Measurements from ENCODE around the gene TRIM54.

TRIM54 gene

GRCh38 chr2:27255660-27256059, 26.6 kb upstream of the TRIM54 start:
- DNase-seq (ENCODE audit: low read depth): no peak
- no peak for TF ChIP-seq CTCF (IDR thresholded peaks at IDR 0.05; ENCODE audit: insufficient read depth, low read depth, low read length, missing control alignments)
- no peak overlapping the region for H3K4me3 ChIP-seq (ENCODE audit: low read depth, low read length)

GRCh38 chr2:27256855-27257454, 25.3 kb upstream of the TRIM54 start:
- no peak for TF ChIP-seq CTCF (IDR thresholded peaks at IDR 0.05; ENCODE audit: insufficient read depth, low read depth, low read length, missing control alignments)
- DNase-seq (ENCODE audit: low read depth): no peak
- H3K4me3 ChIP-seq (ENCODE audit: low read depth, low read length): no peak overlapping the region

- no peak overlapping the region for H3K4me3 ChIP-seq (ENCODE audit: low read depth, low read length)
- no peak for DNase-seq (ENCODE audit: low read depth)
- no peak for TF ChIP-seq CTCF (IDR thresholded peaks at IDR 0.05; ENCODE audit: insufficient read depth, low read depth, low read length, missing control alignments)
Observed at GRCh38 chr2:27258051-27258450, 24.2 kb upstream of the TRIM54 start.

- DNase-seq (ENCODE audit: low read depth): no peak
- H3K4me3 ChIP-seq (ENCODE audit: low read depth, low read length): no peak overlapping the region
- TF ChIP-seq CTCF (IDR thresholded peaks at IDR 0.05; ENCODE audit: insufficient read depth, low read depth, low read length, missing control alignments): no peak
Observed at GRCh38 chr2:27261241-27261925, 20.8 kb upstream of the TRIM54 start.

- no peak for DNase-seq (ENCODE audit: low read depth)
- no peak overlapping the region for H3K4me3 ChIP-seq (ENCODE audit: low read depth, low read length)
- no peak for TF ChIP-seq CTCF (IDR thresholded peaks at IDR 0.05; ENCODE audit: insufficient read depth, low read depth, low read length, missing control alignments)
Observed at GRCh38 chr2:27261926-27262298, 20.3 kb upstream of the TRIM54 start.

- DNase-seq (ENCODE audit: low read depth): peak; percentile 71
- H3K4me3 ChIP-seq (ENCODE audit: low read depth, low read length): peak within 1 kb of the TSS; percentile 50
- no peak for TF ChIP-seq CTCF (IDR thresholded peaks at IDR 0.05; ENCODE audit: insufficient read depth, low read depth, low read length, missing control alignments)
Observed at GRCh38 chr2:27262379-27263286, 19.6 kb upstream of the TRIM54 start, which contains the start of gene SLC30A3. Gene SLC30A3 (minus strand): TSS chr2:27263047. CDS start chr2:27262906, 141 bp downstream.
